Measurements from ENCODE around the gene CXCL17. TPM values are rescaled to one million over a fixed set of nuclear protein-coding genes. Genes with fewer than 3 reads are reported as not detected.
A peak's percentile ranks its signal among the peaks of the same experiment; 100 is the strongest.

Gene CXCL17
- total RNA-seq, 1 experiment from 2014 or later: not detected

GRCh38 chr19:42440357-42441048 is 2.2 kb downstream of the CXCL17 start:
- Histone ChIP-seq H3K4me2 (ENCODE audit: insufficient read depth, insufficient read length, low read length) (no peak overlapping the region), H3K27ac (ENCODE audit: insufficient read length, low read depth, low read length) (no peak overlapping the region), H4K20me1 (ENCODE audit: control insufficient read depth, insufficient read depth, insufficient read length) (no peaks in the 10 kb centered on the region), H3K79me1 (ENCODE audit: insufficient read depth, low read depth, low read length, poor library complexity, severe bottlenecking) (no peaks in the 10 kb centered on the region), H2BK12ac (ENCODE audit: insufficient read length, low read depth, low read length) (no peak overlapping the region), H4K5ac (ENCODE audit: insufficient read length, low read depth, low read length) (no peak overlapping the region), H3K56ac (ENCODE audit: insufficient read length, low read depth, low read length) (no peak overlapping the region), H3K4ac (ENCODE audit: low read depth, low read length) (no peak overlapping the region), H3K9ac (ENCODE audit: extremely low read depth, insufficient read length, low read length) (no peak overlapping the region), H4K8ac (replicated peaks; ENCODE audit: insufficient read length, low read depth, low read length) (no peak overlapping the region), H3K27me3 (ENCODE audit: insufficient read depth, low read length) (no peaks in the 10 kb centered on the region), H3K14ac (ENCODE audit: insufficient read depth, low read length) (no peak overlapping the region), H2BK120ac (ENCODE audit: low read depth, low read length, poor library complexity, severe bottlenecking) (no peak overlapping the region), H2BK5ac (ENCODE audit: insufficient read length, low read length) (no peak overlapping the region), H2BK20ac (ENCODE audit: low read depth, low read length, poor library complexity, severe bottlenecking) (no peak overlapping the region), H2AFZ (ENCODE audit: low read length) (no peak overlapping the region), H3K23me2 (ENCODE audit: insufficient read length, low read depth, low read length, poor library complexity, severe bottlenecking) (no peaks in the 10 kb centered on the region), H2AK5ac (ENCODE audit: insufficient read length, low read length) (no peak overlapping the region), H4K91ac (ENCODE audit: insufficient read length, low read depth, low read length) (no peak overlapping the region), H3T11ph (ENCODE audit: low read length) (no peak overlapping the region), H3K23ac (ENCODE audit: insufficient read length, low read depth, low read length) (no peak overlapping the region), H3K79me2 (ENCODE audit: insufficient read depth, low read length) (no peaks in the 10 kb centered on the region), H2BK15ac (ENCODE audit: low read depth, low read length) (no peak overlapping the region), H3K18ac (ENCODE audit: insufficient read length, low read depth, low read length) (no peak overlapping the region), H3K9me3 (ENCODE audit: control insufficient read depth, low read depth, low read length) (no peaks in the 10 kb centered on the region), H3K4me1 (ENCODE audit: insufficient read depth, low read length) (no peaks in the 10 kb centered on the region; the same call in 1 of the 2 replicates)
- peak; percentile 69 for DNase-seq
- Mint-ChIP-seq H3K4me1 (peaks cover 37 to 39% of the 10 kb centered on the region in 2 experiments), H3K9me3 (no peaks in the 10 kb centered on the region), H3K4me3 (no peak overlapping the region; a peak in 1 of 5 replicates), H3K27ac (no peak overlapping the region), H3K36me3 (ENCODE audit: insufficient read depth in 1 of 3, low read depth in 3 of 3) (no peaks in the 10 kb centered on the region), H3K27me3 (ENCODE audit: low read depth) (peaks cover 33% of the 10 kb centered on the region)
- TF ChIP-seq, protein P1, sequence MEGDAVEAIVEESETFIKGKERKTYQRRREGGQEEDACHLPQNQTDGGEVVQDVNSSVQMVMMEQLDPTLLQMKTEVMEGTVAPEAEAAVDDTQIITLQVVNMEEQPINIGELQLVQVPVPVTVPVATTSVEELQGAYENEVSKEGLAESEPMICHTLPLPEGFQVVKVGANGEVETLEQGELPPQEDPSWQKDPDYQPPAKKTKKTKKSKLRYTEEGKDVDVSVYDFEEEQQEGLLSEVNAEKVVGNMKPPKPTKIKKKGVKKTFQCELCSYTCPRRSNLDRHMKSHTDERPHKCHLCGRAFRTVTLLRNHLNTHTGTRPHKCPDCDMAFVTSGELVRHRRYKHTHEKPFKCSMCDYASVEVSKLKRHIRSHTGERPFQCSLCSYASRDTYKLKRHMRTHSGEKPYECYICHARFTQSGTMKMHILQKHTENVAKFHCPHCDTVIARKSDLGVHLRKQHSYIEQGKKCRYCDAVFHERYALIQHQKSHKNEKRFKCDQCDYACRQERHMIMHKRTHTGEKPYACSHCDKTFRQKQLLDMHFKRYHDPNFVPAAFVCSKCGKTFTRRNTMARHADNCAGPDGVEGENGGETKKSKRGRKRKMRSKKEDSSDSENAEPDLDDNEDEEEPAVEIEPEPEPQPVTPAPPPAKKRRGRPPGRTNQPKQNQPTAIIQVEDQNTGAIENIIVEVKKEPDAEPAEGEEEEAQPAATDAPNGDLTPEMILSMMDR (conservative IDR thresholded peaks at IDR 0.05): peak; percentile 98
- no CpG with 5 or more reads among the region's 16 CpGs for WGBS (ENCODE audit: extremely low coverage, insufficient read length, low lambda C conversion rate)

Data from H9 (cell line).